NCI-H510A (cell line): ENCODE measurements around the gene PDPN.
A peak's percentile ranks its signal among the peaks of the same experiment; 100 is the strongest.

ENCODE experiments used
- DNase-seq: peaks from one replicate; lab custom pipeline; 2025; lab: John Stamatoyannopoulos, UW

Gene PDPN

DNA sequence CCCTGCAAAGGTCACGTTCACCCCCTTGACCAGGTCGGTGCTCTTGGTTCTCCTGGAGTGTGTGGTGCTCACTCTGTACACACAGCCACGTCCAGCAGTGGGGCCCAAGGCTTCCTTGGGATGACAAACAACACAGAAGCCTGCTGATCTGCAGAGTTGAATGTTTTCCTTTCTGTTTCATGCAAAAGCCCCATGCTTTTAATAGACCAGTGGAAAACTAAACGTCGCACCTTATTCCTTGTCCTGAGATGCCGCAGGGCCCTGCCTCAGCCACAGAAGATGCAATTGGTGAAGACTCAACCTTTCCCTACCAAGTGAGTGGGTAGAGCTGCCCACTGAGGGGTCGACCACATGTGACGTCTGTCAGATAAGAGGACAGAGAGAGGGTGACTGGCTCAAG, 5.8 kb upstream of the PDPN start:
- DNase-seq, result no peak

- no peak for DNase-seq
These were observed 2.2 kb upstream of the PDPN start for GRCh38 chr1:13581446-13581845.

DNA sequence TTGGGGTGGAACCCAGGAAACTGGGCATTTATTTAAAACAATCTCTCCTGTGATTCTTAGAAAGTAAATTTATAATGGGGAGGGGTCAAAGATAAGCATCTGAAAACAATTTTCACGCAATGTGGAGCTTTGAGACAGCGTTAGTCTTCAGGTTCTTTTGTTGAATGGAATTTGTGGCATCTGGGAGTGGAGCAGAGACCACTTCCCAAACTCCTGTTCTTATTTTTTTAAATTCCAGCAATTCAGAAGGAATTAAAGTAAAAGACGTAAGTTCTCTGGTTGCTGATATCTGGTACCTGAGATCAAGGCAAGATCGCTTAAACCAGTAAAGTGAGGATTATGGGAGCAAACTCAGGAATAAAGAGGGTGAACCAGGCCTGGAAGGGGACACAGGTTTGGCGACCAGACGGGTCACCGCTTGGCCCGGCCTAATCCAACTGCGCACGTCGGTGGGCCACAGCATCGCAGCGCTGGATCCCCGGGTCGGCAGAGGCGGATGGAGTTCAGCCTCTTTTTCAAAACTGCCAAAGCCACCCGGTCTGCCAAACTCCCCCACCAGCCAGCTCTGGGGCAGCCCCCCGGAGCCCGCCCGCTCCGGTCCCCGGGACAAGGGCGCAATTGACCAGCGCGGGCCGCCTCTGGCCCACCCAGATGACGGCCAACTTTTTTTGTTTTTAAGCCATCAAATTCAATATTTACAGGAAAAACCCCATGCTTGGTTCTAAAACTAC, 754 bp upstream of the PDPN start:
- no peak for DNase-seq

DNA sequence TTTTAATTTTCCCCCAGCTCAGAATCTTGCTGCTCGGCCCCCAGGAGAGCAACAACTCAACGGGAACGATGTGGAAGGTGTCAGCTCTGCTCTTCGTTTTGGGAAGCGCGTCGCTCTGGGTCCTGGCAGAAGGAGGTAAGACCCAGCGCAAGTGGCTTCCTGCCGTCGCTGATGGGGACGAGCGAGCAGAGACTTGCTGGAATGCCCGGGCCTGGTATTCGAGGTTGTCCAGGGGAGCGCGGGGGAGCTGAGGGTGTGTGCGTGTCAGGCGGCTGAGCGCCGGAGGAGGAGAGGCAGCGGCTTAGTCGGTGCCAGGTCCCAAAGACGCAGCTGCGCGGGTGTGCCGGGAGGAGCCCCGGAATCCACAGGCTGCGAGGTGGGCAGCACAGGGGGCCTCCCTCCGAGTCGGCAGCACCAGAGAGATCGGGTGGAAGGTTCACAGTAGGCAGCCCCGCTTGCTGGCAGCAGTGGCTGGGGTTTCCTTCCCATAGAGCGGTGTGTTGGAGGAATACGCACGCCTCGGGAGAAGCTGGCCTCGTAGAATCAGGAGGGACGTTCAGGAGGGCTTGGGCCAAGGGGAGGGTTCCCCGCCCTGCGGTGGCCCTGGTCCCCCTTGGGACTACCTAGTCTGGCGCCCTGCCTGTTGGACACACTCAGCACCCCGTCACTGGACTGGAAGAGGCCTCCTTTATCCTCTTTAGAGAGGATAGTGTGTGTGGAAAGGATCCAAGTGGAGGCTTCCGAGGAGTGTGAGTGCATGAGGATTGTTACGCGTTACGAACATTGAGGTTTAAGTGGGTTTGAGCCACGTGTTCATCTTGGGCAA, 547 bp downstream of the PDPN start:
- peak; percentile 11 for DNase-seq

GRCh38 chr1:13584876-13585611, 1.4 kb downstream of the PDPN start:
- no peak for DNase-seq

DNA sequence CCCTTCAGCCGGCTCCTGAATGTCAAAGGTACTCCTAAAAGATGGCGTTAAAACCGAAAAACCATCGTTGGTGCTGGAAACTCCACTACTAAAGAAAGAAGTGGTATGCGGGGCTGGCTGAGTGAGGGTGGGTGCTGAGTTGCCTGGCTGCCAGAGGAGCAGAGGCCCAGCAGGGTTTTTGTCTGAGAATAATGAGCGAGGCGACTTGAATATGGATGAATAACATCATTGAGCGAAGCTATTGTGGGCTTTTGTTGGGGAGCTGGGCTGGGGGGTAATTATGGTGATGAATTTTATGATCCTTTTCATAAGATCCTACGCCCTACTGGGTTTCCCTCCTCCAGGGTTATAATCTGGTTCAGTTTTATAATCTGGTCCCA, 2.0 kb downstream of the PDPN start:
- DNase-seq, result no peak

GRCh38 chr1:13586001-13586400, 2.4 kb downstream of the PDPN start:
- DNase-seq, result no peak

GRCh38 chr1:13587256-13588030, 3.8 kb downstream of the PDPN start:
- DNase-seq, result no peak

DNA sequence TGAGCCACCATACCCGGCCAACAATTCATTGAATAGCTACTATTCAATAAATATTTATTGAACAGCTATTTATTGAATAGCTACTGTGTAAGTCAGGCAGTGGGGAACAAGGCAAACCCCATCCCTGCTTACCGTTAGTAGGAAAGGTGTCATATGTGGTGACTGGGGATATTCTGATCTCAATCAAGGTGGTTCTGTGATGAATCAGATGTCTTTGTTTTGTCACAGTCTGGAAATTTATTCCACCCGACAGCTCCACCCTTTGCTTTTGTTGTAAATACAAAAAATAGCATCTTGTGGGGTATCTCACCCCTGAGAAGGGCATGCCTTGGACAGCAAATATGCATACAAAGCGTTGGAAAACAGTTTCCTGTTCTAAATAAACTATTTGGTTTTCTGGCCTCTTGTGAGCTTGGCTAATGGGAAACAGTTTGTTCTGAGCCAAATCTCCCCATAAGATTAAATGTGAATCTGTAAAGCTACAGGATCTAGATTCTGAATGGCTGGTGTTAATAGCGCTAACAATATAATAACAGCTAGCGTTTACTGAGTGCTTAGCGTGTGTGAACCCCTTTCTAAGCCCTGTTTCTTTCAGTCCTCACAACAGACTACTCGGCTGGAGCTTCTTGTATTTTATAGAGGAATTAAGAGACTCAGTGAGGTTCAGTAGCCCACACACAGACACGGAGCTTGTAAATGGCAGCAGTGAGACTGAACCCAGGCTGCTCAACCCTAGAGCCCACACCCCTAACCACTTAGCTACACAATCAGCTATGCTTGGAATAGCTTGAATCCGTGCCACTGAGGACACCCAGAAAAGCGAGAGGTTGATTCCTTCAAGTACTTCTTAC, 5.5 kb downstream of the PDPN start:
- DNase-seq, result no peak

- DNase-seq, result no peak
These were observed 6.9 kb downstream of the PDPN start for GRCh38 chr1:13590486-13590885.

DNA sequence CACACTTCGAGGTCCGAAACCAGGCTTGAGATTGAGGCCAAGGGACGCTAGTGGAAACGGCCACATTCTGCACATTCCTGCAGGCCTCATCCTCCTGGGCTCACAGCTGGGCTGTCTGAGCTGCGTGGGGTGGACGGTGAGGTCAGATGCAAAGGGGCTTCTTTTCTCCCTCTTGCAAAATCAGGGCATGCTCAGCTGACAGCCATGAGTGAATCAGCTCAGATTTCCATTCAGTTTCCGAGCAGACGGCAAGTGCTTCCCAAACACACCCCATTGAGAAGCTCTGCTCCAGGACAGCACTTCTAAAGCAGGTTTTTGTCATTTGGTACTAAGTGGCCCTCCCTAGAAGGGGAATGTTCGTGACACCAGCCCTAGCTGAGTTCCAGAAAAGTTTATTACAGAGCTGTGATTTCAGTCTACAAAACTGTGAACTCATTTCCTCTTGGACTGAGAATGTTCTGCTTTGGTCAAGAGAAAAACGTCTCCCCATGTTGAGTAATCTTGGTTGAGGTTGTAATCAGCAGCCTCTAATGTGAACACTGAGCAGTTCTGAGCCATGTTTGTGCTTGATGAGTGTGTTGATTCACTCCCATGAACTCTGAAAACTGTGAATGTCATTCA, 10.0 kb downstream of the PDPN start:
- no peak for DNase-seq

GRCh38 chr1:13595411-13595810, 11.8 kb downstream of the PDPN start:
- no peak for DNase-seq

GRCh38 chr1:13597166-13597565, 13.5 kb downstream of the PDPN start:
- no peak for DNase-seq

- DNase-seq, result no peak
These were observed 17.3 kb downstream of the PDPN start for GRCh38 chr1:13600762-13601453.

GRCh38 chr1:13604176-13604575, 20.5 kb downstream of the PDPN start:
- DNase-seq, result no peak

GRCh38 chr1:13604721-13605120, 21.1 kb downstream of the PDPN start:
- DNase-seq, result no peak

DNA sequence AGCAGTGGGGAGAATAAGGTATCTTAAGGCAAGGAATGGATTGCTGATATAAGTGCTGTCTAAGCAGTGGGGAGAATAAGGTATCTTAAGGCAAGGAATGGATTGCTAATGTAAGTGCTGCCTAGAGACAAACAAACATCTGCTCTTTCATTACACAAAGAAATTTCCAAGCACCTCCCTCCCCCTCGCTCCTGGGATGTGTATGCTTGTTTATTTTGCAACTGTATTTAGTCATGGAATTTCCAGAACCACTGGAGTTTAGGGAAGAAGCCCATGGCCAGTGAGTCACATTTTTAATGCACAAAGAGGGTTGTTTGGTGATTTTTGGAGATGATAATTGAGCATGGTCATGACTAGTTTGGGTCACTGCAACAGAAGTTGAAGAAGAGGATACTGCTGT, 21.5 kb downstream of the PDPN start:
- DNase-seq, result no peak

- DNase-seq, result no peak
These were observed 23.4 kb downstream of the PDPN start for GRCh38 chr1:13607002-13607401.

DNA sequence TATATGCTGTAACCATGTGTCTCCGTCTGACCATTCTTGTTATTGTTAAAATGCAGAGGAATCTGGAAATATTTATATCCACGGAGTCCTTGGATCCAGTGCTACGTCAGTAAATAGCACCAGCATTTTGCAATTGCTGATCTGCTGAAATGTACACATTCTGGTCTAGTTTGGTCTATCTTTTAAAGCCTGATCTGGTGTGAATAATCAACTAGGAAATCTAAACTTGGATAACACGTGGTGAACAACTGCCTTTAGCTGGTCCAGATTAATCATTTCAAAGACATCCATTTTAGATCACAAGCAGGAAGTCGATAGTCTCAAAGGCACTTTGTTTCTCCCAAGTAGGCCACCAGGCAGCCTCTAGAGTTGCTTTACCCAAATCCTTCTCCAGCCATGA, 32.6 kb downstream of the PDPN start:
- DNase-seq, result no peak

DNA sequence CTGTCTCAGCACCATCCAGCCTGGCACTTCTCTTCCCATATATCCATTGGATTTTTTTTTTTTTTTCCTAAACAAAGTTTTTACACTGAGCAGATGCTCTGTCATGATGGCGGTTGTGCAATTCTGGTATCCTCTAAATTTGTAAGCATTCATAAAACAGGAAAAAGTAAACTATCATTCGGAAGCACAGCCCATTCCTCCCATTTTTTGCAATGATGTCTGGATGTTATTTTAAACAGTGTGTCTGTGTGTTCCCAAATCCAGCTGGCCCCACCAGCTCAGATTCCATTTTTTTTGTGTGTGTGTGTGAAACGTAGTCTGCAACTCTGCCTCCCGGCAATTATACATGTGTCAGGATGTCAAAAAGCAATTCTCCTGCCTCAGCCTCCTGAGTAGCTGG, 33.5 kb downstream of the PDPN start:
- DNase-seq, result no peak
